ENCODE results near the gene BAIAP2.

GRCh38 chr17:81075307-81075706 is 40.4 kb downstream of the BAIAP2 start:
- no peak for TF ChIP-seq POLR2A (IDR thresholded peaks at IDR 0.05)
- no peak for TF ChIP-seq EP300 (IDR thresholded peaks at IDR 0.05)
- no peak for TF ChIP-seq POLR2AphosphoS5 (IDR thresholded peaks at IDR 0.05)
- TF ChIP-seq, protein P1, sequence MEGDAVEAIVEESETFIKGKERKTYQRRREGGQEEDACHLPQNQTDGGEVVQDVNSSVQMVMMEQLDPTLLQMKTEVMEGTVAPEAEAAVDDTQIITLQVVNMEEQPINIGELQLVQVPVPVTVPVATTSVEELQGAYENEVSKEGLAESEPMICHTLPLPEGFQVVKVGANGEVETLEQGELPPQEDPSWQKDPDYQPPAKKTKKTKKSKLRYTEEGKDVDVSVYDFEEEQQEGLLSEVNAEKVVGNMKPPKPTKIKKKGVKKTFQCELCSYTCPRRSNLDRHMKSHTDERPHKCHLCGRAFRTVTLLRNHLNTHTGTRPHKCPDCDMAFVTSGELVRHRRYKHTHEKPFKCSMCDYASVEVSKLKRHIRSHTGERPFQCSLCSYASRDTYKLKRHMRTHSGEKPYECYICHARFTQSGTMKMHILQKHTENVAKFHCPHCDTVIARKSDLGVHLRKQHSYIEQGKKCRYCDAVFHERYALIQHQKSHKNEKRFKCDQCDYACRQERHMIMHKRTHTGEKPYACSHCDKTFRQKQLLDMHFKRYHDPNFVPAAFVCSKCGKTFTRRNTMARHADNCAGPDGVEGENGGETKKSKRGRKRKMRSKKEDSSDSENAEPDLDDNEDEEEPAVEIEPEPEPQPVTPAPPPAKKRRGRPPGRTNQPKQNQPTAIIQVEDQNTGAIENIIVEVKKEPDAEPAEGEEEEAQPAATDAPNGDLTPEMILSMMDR (IDR thresholded peaks at IDR 0.05) = no peak
